Left renal pelvis (tissue), 4 donors: ENCODE data around the gene HAO1. TPM values are rescaled to one million over a fixed set of nuclear protein-coding genes. Genes with fewer than 3 reads are reported as not detected.
A peak's percentile ranks its signal among the peaks of the same experiment; 100 is the strongest.

Experiments
- DNase-seq, 4 donors: peaks; one replicate each; pipeline ENCODE4 v3.0.0-alpha.2; 2013; ENCODE audit warnings: low read depth in 4 of 4, low spot score in 3 of 4
- polyA plus RNA-seq, 4 donors: library from polyadenylated mRNA; unstranded; fragments of 120-200 nt; gene quantifications; one replicate each; pipeline ENCODE4 v1.2.1, GENCODE V29; 2013; ENCODE audit not compliant: insufficient read length in 4 of 4

The HAO1 gene
- polyA plus RNA-seq, 4 donors: 0.22 TPM; not detected in 3

DNA sequence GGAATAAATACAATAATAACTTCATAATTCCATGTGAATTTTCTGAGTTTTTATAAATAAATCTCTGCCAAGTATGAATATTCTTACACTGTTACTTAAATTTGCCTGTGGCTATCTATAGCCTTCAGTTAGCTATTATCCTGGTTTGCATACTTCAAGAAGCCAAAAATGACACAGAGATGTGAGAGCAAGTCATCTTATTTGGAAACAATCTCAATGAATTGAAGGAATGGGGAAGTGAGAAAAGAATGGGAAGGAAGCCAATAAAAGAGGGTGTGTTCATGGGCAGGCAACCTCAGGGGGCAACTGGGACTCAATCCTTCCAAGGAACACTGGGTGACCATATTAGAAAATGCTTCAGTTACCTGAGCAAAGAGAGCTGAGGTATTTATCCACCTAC is 9.9 kb downstream of the HAO1 start:
- no peak for DNase-seq

DNA sequence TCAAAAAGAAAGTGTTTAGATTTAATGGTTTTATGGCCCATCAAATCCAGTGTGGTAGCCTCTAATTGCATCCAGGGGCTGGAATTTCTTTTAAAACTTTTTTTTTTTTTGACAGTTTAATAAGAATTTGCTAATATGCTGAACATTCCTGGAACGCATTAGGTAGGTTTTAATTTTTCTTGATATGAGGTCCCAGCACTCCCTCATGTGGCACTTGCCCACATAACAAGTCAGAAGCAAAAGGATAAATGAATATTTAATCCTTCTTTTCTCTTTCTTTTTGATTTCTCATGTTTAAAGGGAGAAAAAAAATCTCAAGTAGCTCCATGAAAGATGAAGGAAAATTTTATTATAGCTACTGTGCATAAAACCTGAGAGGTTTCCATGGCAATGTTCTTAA is 13.5 kb downstream of the HAO1 start:
- no peak for DNase-seq

DNA sequence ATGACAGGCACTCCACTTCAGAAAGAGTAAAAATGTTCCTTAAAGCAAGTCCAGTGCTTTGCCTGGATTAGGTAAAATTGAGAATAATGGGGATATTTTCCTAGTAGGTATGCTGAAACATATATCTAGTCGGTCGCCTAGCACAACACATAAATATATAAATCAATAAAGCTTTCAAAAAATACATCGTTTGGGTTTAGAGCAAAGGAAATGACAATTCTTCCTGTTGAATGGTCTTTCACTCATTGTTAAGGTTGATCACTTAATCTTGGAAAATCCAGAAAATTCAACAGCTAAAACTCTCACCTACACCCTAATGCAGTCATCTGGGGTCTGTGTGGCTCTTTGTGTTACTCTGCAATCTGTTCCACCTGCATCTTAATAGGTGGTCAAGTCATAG is 13.9 kb downstream of the HAO1 start:
- no peak for DNase-seq

DNA sequence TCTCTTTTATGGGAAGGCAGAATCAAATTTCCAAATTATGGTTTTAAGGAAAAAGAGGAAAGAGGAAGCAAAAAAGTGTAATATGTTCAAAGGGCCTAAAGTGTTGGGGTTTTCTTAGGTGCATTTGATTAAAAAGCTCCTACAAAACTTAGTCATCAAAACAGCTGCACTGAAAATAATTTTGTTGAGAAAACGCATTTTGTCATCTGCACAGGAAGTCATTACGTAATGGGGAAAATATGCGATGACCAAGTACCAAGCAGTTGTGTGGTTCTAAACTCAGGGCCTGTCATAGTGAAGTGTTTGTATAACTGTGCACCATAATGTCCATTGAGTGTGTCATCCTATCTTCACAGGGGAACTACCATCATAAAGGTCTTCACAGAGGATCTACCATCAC is 15.6 kb downstream of the HAO1 start:
- no peak for DNase-seq

DNA sequence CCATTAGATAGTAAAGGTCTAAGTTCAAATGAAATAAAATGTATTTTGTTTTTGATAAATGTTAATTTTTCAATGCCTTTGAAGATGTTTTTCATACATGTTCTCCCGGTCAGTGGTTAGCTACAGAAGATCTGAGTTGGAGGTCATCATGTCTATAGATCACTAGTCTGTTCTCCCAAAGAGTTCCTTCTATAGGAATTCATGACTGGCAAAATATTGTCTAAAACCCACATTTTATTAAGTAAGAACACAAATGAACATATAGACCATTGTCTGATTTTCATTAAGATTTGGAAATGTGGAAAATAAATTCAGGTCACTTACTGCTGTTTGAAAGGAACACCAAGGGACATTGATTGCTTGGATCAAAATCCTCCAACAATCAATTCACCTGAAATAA is 23.6 kb downstream of the HAO1 start:
- DNase-seq: no peak

DNA sequence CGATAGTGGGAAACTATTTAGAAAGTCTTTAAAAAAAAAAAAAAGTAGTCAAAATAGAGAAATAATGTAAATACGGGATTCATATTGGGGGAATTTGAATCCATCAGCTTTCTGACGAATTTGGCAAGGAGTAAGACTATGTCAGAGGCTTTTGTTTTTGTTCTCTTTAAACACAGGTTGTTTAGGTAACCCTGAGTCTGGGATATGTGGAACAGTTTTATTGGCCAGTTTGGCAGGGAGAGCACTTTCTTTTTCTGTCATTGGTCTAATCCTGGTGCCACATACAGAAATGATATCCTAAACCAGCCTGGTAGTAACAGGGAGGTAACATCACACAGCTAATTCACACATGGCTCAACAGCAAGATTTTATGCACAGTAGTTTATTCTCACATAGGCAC is 27.7 kb downstream of the HAO1 start:
- no peak for DNase-seq

DNA sequence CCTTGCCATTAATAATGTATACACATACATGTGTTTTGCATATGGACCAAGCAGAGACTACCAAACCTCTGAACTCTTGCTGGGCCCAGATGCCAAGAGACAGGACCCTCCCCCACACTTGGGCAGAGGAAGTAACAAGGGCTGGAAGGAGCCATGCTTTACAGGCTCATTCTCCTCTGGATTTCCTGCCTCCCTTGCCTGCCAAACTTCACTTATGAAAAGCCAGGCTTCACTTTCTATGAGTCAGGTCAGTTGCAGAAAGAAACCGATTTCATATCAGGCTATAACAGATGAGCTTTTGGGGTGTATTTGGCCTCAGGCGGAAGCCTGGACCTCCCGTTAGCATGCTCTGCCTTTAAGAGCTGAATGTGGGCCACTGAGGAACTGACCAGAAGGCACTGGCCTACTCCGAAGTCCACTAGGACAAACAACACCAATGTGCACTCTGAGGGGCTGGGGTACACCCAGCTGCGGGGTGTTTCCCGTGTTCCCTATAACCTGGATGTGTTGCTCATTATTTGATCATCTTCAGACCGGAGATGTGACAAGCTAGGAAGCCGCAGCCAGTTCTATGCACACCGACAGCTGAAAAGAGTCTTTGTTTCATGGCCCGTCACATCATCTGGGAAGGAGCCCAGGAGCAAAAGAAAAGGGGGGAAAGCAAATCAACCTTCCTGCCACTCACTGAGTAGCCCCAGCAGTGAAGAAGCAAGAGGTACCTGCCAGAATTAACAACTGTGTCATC is 28.5 kb downstream of the HAO1 start:
- DNase-seq: no peak

DNA sequence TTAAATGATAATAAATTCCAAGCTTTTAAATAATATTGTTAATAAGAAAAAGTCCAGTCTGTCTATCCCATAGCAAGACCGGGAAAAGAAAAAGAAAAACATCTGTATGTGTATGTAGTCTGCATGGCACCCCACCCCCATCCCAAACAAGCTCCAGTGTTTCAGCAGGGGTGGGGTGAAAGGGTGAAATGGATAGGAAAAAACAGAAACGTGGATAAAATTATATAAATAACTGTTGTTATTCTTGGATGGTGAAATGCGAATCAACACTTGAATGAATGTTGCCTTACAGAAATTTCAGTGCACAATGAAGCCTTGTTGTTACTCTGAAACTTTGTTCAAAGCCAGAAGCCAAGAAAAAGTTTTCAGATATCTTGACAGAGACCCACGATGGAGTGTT is 31.4 kb downstream of the HAO1 start:
- no peak for DNase-seq

DNA sequence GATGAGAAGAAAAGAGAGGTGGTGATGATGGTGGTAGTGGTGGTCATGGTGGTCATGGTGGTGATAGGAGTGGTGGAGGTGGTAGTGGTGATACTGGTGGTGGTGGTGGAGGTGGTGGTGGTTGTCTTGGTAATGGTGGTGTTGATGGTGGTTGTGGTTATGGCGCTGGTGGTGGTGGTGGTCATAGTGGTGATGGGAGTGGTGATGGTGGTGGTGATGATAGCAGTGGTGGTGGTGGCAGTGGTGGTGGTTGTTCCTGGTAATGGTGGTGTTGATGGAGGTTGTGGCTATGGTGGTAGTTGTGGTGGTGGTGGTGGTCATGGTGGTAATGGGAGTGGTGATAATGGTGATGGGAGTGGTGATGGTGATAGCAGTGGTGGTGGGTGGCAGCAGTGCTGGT is 36.8 kb downstream of the HAO1 start:
- no peak for DNase-seq

DNA sequence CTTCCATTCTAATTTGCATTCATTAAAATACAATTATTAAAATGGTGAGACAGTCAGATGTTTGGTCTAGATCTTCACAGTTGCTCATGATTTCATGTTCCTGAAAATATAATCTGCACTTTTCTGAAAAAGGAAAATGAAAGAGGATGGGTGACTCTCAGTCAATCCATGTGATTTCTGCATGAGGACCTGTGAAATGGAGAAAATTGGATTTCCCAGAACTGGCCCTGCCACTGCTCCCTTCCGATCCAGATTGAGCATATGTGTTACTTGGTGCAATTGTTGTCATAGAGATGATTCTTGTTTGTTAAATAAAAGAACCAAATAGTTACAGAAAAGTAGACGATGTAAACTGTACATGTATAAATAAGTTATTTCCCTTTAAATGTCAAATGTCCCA is 37.4 kb downstream of the HAO1 start:
- no peak for DNase-seq

DNA sequence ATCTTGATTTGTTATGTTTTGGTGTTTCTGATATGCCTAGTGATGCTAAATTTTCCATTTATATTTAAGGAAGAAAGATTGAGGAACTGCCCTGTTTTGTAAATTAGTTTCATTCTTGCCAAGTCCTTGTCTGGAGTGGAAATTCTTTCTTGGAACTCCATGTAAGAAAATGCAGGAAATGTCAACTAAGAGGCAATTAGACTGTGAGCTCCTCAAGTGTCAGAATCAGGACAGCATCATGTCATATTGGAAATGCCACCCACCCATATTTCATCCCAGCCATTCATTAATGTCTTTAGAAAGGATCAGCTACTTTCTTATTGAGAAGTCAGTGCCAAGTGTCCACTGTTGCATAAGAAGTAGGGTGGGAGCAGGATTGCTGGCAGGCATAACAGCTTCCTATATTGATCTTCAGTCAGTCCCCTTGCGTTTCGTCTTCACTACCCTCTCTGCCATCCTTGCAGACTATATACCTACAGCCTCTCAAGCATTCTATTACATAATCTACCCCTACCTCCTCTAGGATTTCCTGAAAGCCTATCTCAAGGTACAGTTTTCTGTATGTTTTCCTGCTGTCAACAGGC is 42.4 kb downstream of the HAO1 start:
- DNase-seq: no peak

DNA sequence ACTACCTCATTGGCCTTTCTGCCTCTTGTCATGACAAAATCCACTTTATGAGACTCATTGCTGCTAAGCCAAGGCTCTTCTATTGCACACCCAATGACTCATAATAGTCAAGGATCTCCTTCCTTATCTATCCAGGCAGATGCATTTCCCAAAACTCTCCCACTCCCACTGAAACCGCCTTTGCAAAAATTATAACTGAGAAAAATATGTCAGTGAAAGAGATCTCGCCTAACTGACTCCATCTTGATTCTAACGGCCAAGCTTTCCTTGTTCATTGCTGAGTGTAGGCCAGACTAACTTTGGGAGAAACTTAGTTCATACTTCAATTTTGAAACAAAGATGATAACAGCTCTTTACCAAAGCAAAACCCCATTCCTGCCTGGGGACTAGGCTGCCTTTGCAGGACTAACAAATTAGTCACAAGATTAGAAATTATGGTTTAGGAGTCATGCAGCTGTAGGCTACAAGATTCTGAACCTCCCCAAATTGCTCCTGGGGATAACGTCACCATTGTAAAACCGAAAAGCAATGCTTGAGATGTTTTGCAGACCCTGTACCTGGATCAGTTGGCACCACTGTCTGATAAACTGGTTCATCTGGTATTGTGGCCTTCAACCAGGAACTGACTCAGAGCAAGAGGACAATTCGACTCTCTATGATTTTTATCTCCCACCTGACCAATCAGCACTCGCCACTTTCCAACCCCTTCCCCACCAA is 47.1 kb downstream of the HAO1 start:
- DNase-seq: no peak

DNA sequence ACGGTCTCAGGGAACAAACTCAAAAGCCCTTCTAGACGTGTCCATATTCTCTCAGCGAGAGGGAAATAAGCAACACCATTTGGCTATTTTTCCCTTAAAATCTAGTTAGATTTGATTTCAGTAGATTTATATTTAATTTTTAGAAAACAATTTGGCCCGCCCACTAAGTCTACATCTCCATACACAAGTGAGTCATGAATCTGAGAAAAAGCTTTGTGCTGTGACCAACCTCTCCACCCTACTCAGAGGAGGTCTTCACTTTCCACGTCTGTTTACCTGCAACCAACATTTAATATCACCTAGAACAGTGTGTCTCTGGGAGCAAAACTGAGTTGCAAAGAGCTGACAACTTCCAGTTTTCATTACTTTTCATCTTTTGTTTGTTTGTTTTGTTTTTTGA is 48.6 kb downstream of the HAO1 start:
- DNase-seq: no peak

DNA sequence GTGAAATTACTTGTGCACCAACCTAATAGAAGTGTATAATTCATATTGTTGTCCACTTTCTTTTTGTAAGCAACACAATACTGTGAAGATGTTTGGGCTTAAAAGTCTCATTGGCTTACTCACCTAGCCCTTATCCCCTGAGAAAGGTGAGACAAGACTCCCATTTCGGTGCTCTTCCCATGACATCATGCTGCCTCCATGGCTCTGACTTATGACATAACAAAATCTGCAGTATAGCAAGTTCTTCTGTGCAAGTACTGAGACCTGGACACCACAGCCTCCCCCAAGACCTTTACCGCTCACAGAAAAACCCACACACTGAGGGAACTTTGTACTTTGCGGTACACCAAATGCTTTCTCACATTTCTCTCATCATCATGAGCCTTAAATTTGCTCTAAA is 50.5 kb downstream of the HAO1 start:
- DNase-seq: no peak

DNA sequence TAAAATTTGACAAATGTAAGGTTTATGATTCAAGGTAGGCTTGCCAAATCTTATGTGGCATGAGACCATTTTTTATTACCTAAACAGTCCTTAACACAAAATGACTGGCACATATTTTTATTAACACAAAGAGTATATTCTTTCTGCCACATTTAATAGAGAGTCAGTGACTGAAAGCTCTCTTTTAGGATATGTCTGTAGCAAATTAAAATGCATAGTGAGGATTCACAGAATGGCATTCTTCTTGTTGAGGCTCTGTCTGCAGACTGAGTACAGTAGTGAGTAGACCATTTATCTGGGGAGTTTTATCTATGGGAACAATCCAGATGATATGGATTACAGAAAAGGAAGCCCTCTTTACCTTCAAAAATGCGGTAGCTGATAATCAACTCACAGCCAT is 56.5 kb downstream of the HAO1 start:
- no peak for DNase-seq

DNA sequence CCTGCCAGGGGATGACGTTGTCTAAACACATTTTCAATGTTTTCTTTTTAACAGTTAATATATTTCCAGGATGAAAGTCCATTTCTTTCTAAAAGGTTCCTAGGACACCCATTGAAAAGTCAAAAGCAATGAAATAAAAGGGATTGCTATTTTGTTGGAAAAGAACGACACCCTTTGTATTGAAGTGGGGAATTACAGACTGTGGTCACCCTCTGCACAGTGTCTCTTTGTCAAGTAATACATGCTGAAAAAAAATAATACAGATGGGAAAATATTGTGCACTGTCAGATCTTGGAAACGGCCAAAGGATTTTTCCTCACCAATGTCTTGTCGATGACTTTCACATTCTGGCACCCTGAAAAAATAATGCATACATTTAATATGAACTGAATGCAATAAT is 56.9 kb downstream of the HAO1 start:
- DNase-seq: no peak

DNA sequence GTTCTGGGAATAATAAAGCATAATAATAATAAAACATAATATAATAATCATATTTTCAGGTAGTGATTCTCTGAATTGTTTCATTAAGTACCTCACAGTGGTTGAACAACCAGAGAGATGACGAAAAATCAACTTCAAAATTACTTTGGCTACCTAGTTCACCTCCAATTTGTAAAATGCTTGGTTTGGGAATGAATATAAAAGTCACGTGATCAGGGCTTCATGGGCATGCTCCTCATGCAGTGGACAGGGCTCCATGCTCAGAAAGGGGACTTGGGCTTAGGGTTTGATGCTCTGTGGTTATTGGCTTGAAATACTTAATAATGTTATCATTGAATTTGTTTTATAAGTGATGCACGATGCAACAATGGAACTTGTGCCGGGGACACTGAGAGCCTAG is 58.2 kb downstream of the HAO1 start:
- no peak for DNase-seq

DNA sequence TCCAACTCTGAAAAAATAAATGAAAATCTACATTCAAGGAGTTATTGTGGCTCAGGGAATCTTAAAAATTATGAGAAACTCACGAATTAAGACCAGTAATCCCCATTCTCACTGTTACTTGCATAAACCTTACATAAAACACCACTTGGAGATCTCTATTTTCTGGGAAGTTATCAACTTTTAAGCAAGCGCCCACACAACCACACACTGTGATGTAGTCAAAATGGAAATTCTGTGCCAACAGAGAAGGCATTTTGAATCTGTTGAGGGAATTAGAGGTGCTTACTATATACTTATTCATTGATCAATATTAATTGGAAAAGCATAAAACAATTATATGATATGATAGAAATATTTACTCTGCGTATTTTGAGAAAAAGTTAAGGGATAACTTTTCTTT is 58.7 kb downstream of the HAO1 start:
- no peak for DNase-seq

DNA sequence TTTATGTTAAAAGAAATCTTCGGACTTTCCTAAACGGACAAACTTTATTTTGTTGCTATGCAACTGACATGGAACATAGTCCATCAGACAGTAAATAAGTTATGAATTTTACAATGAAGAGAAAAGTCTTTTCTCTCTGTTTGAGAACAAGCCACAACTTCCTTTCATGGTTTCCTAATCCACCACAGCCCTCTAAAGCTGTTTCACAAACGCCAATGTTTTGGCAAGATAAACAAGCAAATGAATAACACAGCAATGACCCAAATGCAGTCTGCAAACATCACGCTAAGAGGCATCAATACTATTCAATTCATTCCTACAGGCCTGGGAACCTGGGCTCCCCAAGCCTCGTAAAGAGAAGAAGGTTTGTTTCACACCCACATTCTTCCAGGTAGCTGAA is 60.4 kb downstream of the HAO1 start:
- DNase-seq: no peak

DNA sequence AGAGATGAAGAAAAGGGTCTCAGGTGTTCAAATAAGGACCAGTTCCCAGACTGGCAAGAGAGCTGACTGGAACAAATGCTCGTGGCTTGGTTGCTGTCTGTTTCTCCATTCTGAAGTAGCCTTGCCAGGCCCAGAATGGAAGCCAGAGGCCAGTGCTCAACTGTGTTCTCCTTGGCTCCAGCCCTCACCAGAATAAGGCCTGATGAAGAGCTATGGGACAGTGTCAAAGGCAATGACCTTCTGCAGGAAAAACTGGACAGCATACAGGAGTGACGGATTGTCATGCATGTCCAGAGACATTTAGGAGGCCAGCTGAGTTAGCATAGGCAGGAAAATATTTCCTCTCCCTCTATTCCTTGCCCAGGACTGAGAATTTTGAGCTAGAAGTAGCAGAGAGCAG is 72.2 kb downstream of the HAO1 start:
- no peak for DNase-seq

DNA sequence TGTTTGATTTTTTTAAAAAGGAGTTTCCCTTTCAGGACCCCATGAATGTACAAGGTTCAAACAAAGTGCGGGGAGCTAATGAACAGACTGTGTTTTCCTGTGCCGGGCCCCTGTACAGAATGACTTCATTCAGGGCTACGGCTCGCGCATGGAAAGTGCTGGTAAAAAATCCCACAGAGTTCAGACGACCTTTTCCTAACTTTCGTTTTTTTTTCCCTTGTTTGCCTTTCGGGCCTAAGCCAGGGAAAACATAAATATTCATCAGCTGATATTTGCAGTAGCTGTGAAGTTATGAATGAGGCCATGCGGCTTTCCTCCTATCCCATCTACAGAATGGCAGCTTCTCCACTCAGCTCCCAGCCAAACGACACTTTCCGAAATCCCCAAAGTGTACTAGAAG is 74.0 kb downstream of the HAO1 start:
- DNase-seq: peak in 3 of 4 donors; percentile 25 to 45 (median 43)

DNA sequence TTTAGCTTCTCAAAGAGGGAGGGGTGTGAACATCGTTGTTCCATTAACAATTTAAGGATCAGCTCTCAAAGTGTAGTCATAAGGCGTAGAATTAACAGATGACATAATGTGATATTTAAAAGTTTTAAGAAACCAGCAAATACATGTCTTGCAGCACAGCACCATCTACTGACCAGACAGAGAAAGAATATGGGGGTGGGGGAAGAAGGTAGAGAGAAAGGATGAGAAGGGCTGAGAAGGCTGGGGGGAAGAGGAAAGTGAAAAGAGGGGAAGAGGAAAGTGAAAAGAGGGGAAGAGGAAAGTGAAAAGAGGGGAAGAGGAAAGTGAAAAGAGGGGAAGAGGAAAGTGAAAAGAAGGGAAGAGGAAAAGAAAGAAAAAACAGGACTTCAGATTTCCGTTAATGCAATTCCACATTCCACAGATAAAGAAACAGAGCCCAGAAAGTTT is 80.9 kb downstream of the HAO1 start:
- DNase-seq: peak in 2 of 4 donors; percentile 39 to 51
